ENCODE data around the gene GSTA4.

DNA sequence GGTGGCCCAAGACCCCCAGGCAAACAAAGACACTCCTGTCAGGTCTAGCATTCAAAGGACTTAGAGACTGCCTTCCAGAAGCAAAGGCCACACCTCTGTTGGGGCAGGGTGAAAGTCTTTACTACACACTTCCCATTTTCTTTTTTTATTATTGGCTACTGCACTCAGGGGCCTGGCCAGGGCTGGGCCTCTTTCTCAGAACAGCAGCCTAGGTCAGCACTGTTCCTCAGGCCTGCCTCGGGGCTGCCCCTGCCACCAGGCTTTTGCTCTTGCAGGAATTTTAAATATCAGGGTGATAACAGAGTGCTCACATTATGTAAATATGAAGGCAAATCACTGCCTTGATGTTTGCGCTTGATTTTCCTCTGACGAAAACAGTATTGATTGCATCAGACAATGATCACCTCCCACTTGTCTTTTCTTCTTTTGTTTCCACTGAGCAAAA, 18.5 kb downstream of the GSTA4 start:
- TF ChIP-seq CTCF (IDR thresholded peaks at IDR 0.05; ENCODE audit: insufficient read depth, low read depth, low read length) (no peak), EZH2 (IDR thresholded peaks at IDR 0.05; ENCODE audit: insufficient read depth, low read length) (no peak)

Measured in astrocyte (in vitro differentiated cells and primary cell).